ENCODE measurements around the gene LSAMP.

The LSAMP gene

GRCh38 chr3:116064646-116065045 lies 380.6 kb downstream of the LSAMP start:
- no peak for DNase-seq
- H3K4me3 Mint-ChIP-seq, result no peak overlapping the region
- no peak overlapping the region for H3K27ac Mint-ChIP-seq

GRCh38 chr3:116059421-116060096 lies 385.7 kb downstream of the LSAMP start:
- Mint-ChIP-seq H3K9me3 (peaks cover 2% of the 10 kb centered on the region), H3K27ac (no peak overlapping the region), H3K27me3 (no peaks in the 10 kb centered on the region), H3K4me3 (no peak overlapping the region), H3K4me1 (ENCODE audit: low read depth) (no peaks in the 10 kb centered on the region), H3K36me3 (ENCODE audit: low read depth) (no peaks in the 10 kb centered on the region)
- DNase-seq, result no peak

More at GRCh38 chr3:116064646-116065045, 380.6 kb downstream of the LSAMP start:
- no peaks in the 10 kb centered on the region for H3K27me3 Mint-ChIP-seq
- no peaks in the 10 kb centered on the region for H3K36me3 Mint-ChIP-seq (ENCODE audit: low read depth)
- H3K4me1 Mint-ChIP-seq (ENCODE audit: low read depth), result no peaks in the 10 kb centered on the region
- no peaks in the 10 kb centered on the region for H3K9me3 Mint-ChIP-seq

GRCh38 chr3:116058844-116059243 lies 386.4 kb downstream of the LSAMP start:
- Mint-ChIP-seq H3K4me1 (ENCODE audit: low read depth) (no peaks in the 10 kb centered on the region), H3K36me3 (ENCODE audit: low read depth) (no peaks in the 10 kb centered on the region), H3K9me3 (peaks cover 2% of the 10 kb centered on the region), H3K27me3 (no peaks in the 10 kb centered on the region), H3K4me3 (no peak overlapping the region), H3K27ac (no peak overlapping the region)
- DNase-seq, result no peak

- DNase-seq, result no peak
- H3K36me3 Mint-ChIP-seq (ENCODE audit: low read depth), result no peaks in the 10 kb centered on the region
- H3K4me3 Mint-ChIP-seq, result no peak overlapping the region
- no peaks in the 10 kb centered on the region for H3K4me1 Mint-ChIP-seq (ENCODE audit: low read depth)
- no peak overlapping the region for H3K27ac Mint-ChIP-seq
- peaks cover 2% of the 10 kb centered on the region for H3K9me3 Mint-ChIP-seq
- H3K27me3 Mint-ChIP-seq, result no peaks in the 10 kb centered on the region
These were observed 387.8 kb downstream of the LSAMP start for GRCh38 chr3:116057400-116058006.

- Mint-ChIP-seq H3K27ac (no peak overlapping the region), H3K4me1 (ENCODE audit: low read depth) (no peaks in the 10 kb centered on the region), H3K27me3 (no peaks in the 10 kb centered on the region), H3K36me3 (ENCODE audit: low read depth) (no peaks in the 10 kb centered on the region), H3K4me3 (no peak overlapping the region), H3K9me3 (peaks cover 2% of the 10 kb centered on the region)
- no peak for DNase-seq
These were observed 389.0 kb downstream of the LSAMP start for GRCh38 chr3:116056280-116056679.

GRCh38 chr3:116053017-116053416 lies 392.3 kb downstream of the LSAMP start:
- Mint-ChIP-seq H3K27ac (no peak overlapping the region), H3K4me3 (no peak overlapping the region), H3K4me1 (ENCODE audit: low read depth) (no peaks in the 10 kb centered on the region), H3K9me3 (peaks cover 2% of the 10 kb centered on the region), H3K27me3 (no peaks in the 10 kb centered on the region), H3K36me3 (ENCODE audit: low read depth) (no peaks in the 10 kb centered on the region)
- DNase-seq, result no peak

- H3K9me3 Mint-ChIP-seq, result peaks cover 2% of the 10 kb centered on the region
- H3K27me3 Mint-ChIP-seq, result no peaks in the 10 kb centered on the region
- no peak overlapping the region for H3K27ac Mint-ChIP-seq
- no peaks in the 10 kb centered on the region for H3K4me1 Mint-ChIP-seq (ENCODE audit: low read depth)
- no peak for DNase-seq
- H3K4me3 Mint-ChIP-seq, result no peak overlapping the region
- H3K36me3 Mint-ChIP-seq (ENCODE audit: low read depth), result no peaks in the 10 kb centered on the region
These were observed 392.7 kb downstream of the LSAMP start for GRCh38 chr3:116052602-116053001.

GRCh38 chr3:116051586-116051985 lies 393.7 kb downstream of the LSAMP start:
- DNase-seq, result no peak
- no peak overlapping the region for H3K27ac Mint-ChIP-seq
- no peaks in the 10 kb centered on the region for H3K27me3 Mint-ChIP-seq
- H3K36me3 Mint-ChIP-seq (ENCODE audit: low read depth), result no peaks in the 10 kb centered on the region
- no peak overlapping the region for H3K4me3 Mint-ChIP-seq
- no peaks in the 10 kb centered on the region for H3K4me1 Mint-ChIP-seq (ENCODE audit: low read depth)
- H3K9me3 Mint-ChIP-seq, result peaks cover 1% of the 10 kb centered on the region

GRCh38 chr3:116051040-116051439 lies 394.2 kb downstream of the LSAMP start:
- Mint-ChIP-seq H3K36me3 (ENCODE audit: low read depth) (no peaks in the 10 kb centered on the region), H3K9me3 (no peaks in the 10 kb centered on the region), H3K4me1 (ENCODE audit: low read depth) (no peaks in the 10 kb centered on the region), H3K27ac (no peak overlapping the region), H3K4me3 (no peak overlapping the region), H3K27me3 (no peaks in the 10 kb centered on the region)
- DNase-seq, result no peak

- Mint-ChIP-seq H3K4me3 (no peak overlapping the region), H3K9me3 (no peaks in the 10 kb centered on the region), H3K27ac (no peak overlapping the region), H3K4me1 (ENCODE audit: low read depth) (no peaks in the 10 kb centered on the region), H3K27me3 (no peaks in the 10 kb centered on the region), H3K36me3 (ENCODE audit: low read depth) (no peaks in the 10 kb centered on the region)
- DNase-seq, result no peak
These were observed 394.9 kb downstream of the LSAMP start for GRCh38 chr3:116050311-116050915.

GRCh38 chr3:116048991-116049390 lies 396.3 kb downstream of the LSAMP start:
- no peak overlapping the region for H3K4me3 Mint-ChIP-seq
- no peaks in the 10 kb centered on the region for H3K36me3 Mint-ChIP-seq (ENCODE audit: low read depth)
- H3K9me3 Mint-ChIP-seq, result peaks cover 3% of the 10 kb centered on the region
- no peak overlapping the region for H3K27ac Mint-ChIP-seq
- no peaks in the 10 kb centered on the region for H3K27me3 Mint-ChIP-seq
- no peaks in the 10 kb centered on the region for H3K4me1 Mint-ChIP-seq (ENCODE audit: low read depth)
- DNase-seq, result no peak

- Mint-ChIP-seq H3K27me3 (no peaks in the 10 kb centered on the region), H3K27ac (no peak overlapping the region), H3K9me3 (peaks cover 3% of the 10 kb centered on the region), H3K4me1 (ENCODE audit: low read depth) (no peaks in the 10 kb centered on the region), H3K36me3 (ENCODE audit: low read depth) (no peaks in the 10 kb centered on the region), H3K4me3 (no peak overlapping the region)
- DNase-seq, result no peak
These were observed 398.9 kb downstream of the LSAMP start for GRCh38 chr3:116046350-116046749.

GRCh38 chr3:116045314-116045713 lies 400.0 kb downstream of the LSAMP start:
- H3K9me3 Mint-ChIP-seq, result peaks cover 3% of the 10 kb centered on the region
- H3K27me3 Mint-ChIP-seq, result no peaks in the 10 kb centered on the region
- H3K36me3 Mint-ChIP-seq (ENCODE audit: low read depth), result no peaks in the 10 kb centered on the region
- H3K27ac Mint-ChIP-seq, result no peak overlapping the region
- no peaks in the 10 kb centered on the region for H3K4me1 Mint-ChIP-seq (ENCODE audit: low read depth)
- no peak overlapping the region for H3K4me3 Mint-ChIP-seq
- DNase-seq, result no peak

GRCh38 chr3:116040152-116040551 lies 405.1 kb downstream of the LSAMP start:
- Mint-ChIP-seq H3K27me3 (no peaks in the 10 kb centered on the region), H3K4me1 (ENCODE audit: low read depth) (no peaks in the 10 kb centered on the region), H3K4me3 (no peak overlapping the region), H3K36me3 (ENCODE audit: low read depth) (no peaks in the 10 kb centered on the region), H3K9me3 (peaks cover 3% of the 10 kb centered on the region), H3K27ac (no peak overlapping the region)
- no peak for DNase-seq

- no peaks in the 10 kb centered on the region for H3K36me3 Mint-ChIP-seq (ENCODE audit: low read depth)
- H3K27ac Mint-ChIP-seq, result no peak overlapping the region
- H3K4me1 Mint-ChIP-seq (ENCODE audit: low read depth), result no peaks in the 10 kb centered on the region
- no peak overlapping the region for H3K4me3 Mint-ChIP-seq
- H3K27me3 Mint-ChIP-seq, result no peaks in the 10 kb centered on the region
- no peak for DNase-seq
- peaks cover 3% of the 10 kb centered on the region for H3K9me3 Mint-ChIP-seq
These were observed 405.7 kb downstream of the LSAMP start for GRCh38 chr3:116039651-116039985.

Measured in activated T-cell treated with anti-CD3 and anti-CD28 coated beads, Interleukin-2, amount 50 U/mL, for 24 hours (primary cell).